Activated CD4-positive, CD25-positive, alpha-beta regulatory T cell treated with anti-CD3 and anti-CD28 coated beads, Interleukin-2, amount 50 U/mL, for 24 hours (primary cell): ENCODE measurements around the gene CD300LG.
"Not testable (repeated sequence)": the region's sequence is repeated elsewhere in the genome, so short reads cannot be mapped to it uniquely, and the experiment has no call there.

Experiments
- ATAC-seq, 2 donors: fragments of 150-1000 bp; cut with Tn5 transposase; one replicate each; pipeline ENCODE4 v1.10.0; 2021; ENCODE audit warnings: mild to moderate bottlenecking in 1 of 2, moderate library complexity in 1 of 2

Gene CD300LG

GRCh38 chr17:43880420-43880991 is 33.5 kb downstream of the CD300LG start:
- peak in 1 of 2 donors; percentile 36 for ATAC-seq

GRCh38 chr17:43881181-43881580 is 34.2 kb downstream of the CD300LG start:
- ATAC-seq, result no peak

GRCh38 chr17:43881758-43882505 is 35.0 kb downstream of the CD300LG start:
- no peak for ATAC-seq

GRCh38 chr17:43882761-43883415 is 35.9 kb downstream of the CD300LG start:
- no peak for ATAC-seq

GRCh38 chr17:43888548-43888947 is 41.6 kb downstream of the CD300LG start:
- no peak for ATAC-seq

GRCh38 chr17:43890240-43890639 is 43.3 kb downstream of the CD300LG start:
- ATAC-seq, result no peak

GRCh38 chr17:43891851-43892646 is 45.1 kb downstream of the CD300LG start:
- ATAC-seq, result no peak

- no peak for ATAC-seq
These were observed 45.6 kb downstream of the CD300LG start for GRCh38 chr17:43892647-43892952.

- not testable (repeated sequence) for ATAC-seq
These were observed 47.5 kb downstream of the CD300LG start for GRCh38 chr17:43894494-43894893.

GRCh38 chr17:43897831-43898230 is 50.9 kb downstream of the CD300LG start:
- no peak for ATAC-seq

GRCh38 chr17:43898446-43898845 is 51.5 kb downstream of the CD300LG start:
- ATAC-seq, result no peak

GRCh38 chr17:43900183-43900857 is 53.3 kb downstream of the CD300LG start:
- peak; percentile 99 for ATAC-seq

GRCh38 chr17:43900858-43901754 is 54.1 kb downstream of the CD300LG start:
- ATAC-seq, result no peak

GRCh38 chr17:43901861-43902589 is 55.0 kb downstream of the CD300LG start:
- ATAC-seq, result no peak

- ATAC-seq, result no peak
These were observed 58.5 kb downstream of the CD300LG start for GRCh38 chr17:43905400-43905984.

GRCh38 chr17:43905985-43906852 is 59.2 kb downstream of the CD300LG start:
- ATAC-seq, result peak; percentile 29 to 33

- peak in 1 of 2 donors; percentile 25 for ATAC-seq
These were observed 60.0 kb downstream of the CD300LG start for GRCh38 chr17:43906951-43907424.

- peak; percentile 54 to 62 for ATAC-seq
These were observed 60.5 kb downstream of the CD300LG start, which contains the start of gene MPP2 for GRCh38 chr17:43907425-43907981. Gene MPP2 (minus strand): TSS chr17:43907536. CDS start chr17:43904460, 3,076 bp downstream.
